ENCODE results near the gene GNAO1. TPM values are rescaled to one million over a fixed set of nuclear protein-coding genes. Genes with fewer than 3 reads are reported as not detected.
A peak's percentile ranks its signal among the peaks of the same experiment; 100 is the strongest.

Gene GNAO1
- total RNA-seq, 1 donor from 2014 or later, result 14.6 TPM

GRCh38 chr16:56288019-56288418 lies 96.7 kb downstream of the GNAO1 start:
- Mint-ChIP-seq H3K36me3 (ENCODE audit: insufficient read depth) (no peaks in the 10 kb centered on the region), H3K27me3 (no peaks in the 10 kb centered on the region), H3K27ac (peak overlapping the region; percentile 49), H3K4me1 (ENCODE audit: low read depth) (peaks cover 5% of the 10 kb centered on the region), H3K4me3 (ENCODE audit: low read depth) (no peak overlapping the region), H3K9me3 (ENCODE audit: low read depth) (no peaks in the 10 kb centered on the region)
- no peak for TF ChIP-seq CTCF (IDR thresholded peaks at IDR 0.05; ENCODE audit: unreplicated experiment)
- no peak for DNase-seq (ENCODE audit: low spot score, unreplicated experiment)

GRCh38 chr16:56289416-56289815 lies 98.1 kb downstream of the GNAO1 start:
- TF ChIP-seq CTCF (IDR thresholded peaks at IDR 0.05; ENCODE audit: unreplicated experiment), result no peak
- no peak overlapping the region for H3K27ac Mint-ChIP-seq
- no peak overlapping the region for H3K4me3 Mint-ChIP-seq (ENCODE audit: low read depth)
- DNase-seq (ENCODE audit: low spot score, unreplicated experiment), result no peak
- no peaks in the 10 kb centered on the region for H3K27me3 Mint-ChIP-seq
- no peaks in the 10 kb centered on the region for H3K9me3 Mint-ChIP-seq (ENCODE audit: low read depth)
- H3K4me1 Mint-ChIP-seq (ENCODE audit: low read depth), result peaks cover 5% of the 10 kb centered on the region
- no peaks in the 10 kb centered on the region for H3K36me3 Mint-ChIP-seq (ENCODE audit: insufficient read depth)

GRCh38 chr16:56289862-56290261 lies 98.6 kb downstream of the GNAO1 start:
- H3K9me3 Mint-ChIP-seq (ENCODE audit: low read depth), result no peaks in the 10 kb centered on the region
- no peak overlapping the region for H3K4me3 Mint-ChIP-seq (ENCODE audit: low read depth)
- H3K27ac Mint-ChIP-seq, result peak overlapping the region; percentile 34
- no peaks in the 10 kb centered on the region for H3K36me3 Mint-ChIP-seq (ENCODE audit: insufficient read depth)
- DNase-seq (ENCODE audit: low spot score, unreplicated experiment), result no peak
- no peak for TF ChIP-seq CTCF (IDR thresholded peaks at IDR 0.05; ENCODE audit: unreplicated experiment)
- H3K27me3 Mint-ChIP-seq, result no peaks in the 10 kb centered on the region
- H3K4me1 Mint-ChIP-seq (ENCODE audit: low read depth), result peaks cover 5% of the 10 kb centered on the region

GRCh38 chr16:56294014-56294413 lies 102.7 kb downstream of the GNAO1 start:
- H3K4me3 Mint-ChIP-seq (ENCODE audit: low read depth), result no peak overlapping the region
- H3K36me3 Mint-ChIP-seq (ENCODE audit: insufficient read depth), result no peaks in the 10 kb centered on the region
- H3K27ac Mint-ChIP-seq, result no peak overlapping the region
- H3K9me3 Mint-ChIP-seq (ENCODE audit: low read depth), result no peaks in the 10 kb centered on the region
- peaks cover 3% of the 10 kb centered on the region for H3K27me3 Mint-ChIP-seq
- peaks cover 5% of the 10 kb centered on the region for H3K4me1 Mint-ChIP-seq (ENCODE audit: low read depth)
- DNase-seq (ENCODE audit: low spot score, unreplicated experiment), result no peak
- no peak for TF ChIP-seq CTCF (IDR thresholded peaks at IDR 0.05; ENCODE audit: unreplicated experiment)

GRCh38 chr16:56294579-56294978 lies 103.3 kb downstream of the GNAO1 start:
- Mint-ChIP-seq H3K9me3 (ENCODE audit: low read depth) (no peaks in the 10 kb centered on the region), H3K4me3 (ENCODE audit: low read depth) (no peak overlapping the region), H3K36me3 (ENCODE audit: insufficient read depth) (no peaks in the 10 kb centered on the region), H3K4me1 (ENCODE audit: low read depth) (peaks cover 5% of the 10 kb centered on the region), H3K27me3 (peaks cover 3% of the 10 kb centered on the region), H3K27ac (no peak overlapping the region)
- no peak for DNase-seq (ENCODE audit: low spot score, unreplicated experiment)
- TF ChIP-seq CTCF (IDR thresholded peaks at IDR 0.05; ENCODE audit: unreplicated experiment), result no peak

Data from progenitor cell of endocrine pancreas (in vitro differentiated cells).